GM12875 (cell line): ENCODE results near the gene GRK6.

ENCODE experiments used
- H3K4me3 ChIP-seq: one replicate; pipeline ENCODE4 v1.5.1; 2011; ENCODE audit warnings: low read depth, low read length, control low read depth
- CTCF ChIP-seq: IDR thresholded peaks from 2 replicates; pipeline ENCODE4 v1.5.1; 2011; ENCODE audit warnings: low read depth, mild to moderate bottlenecking, control low read depth, inconsistent platforms, low read length, moderate library complexity, borderline replicate concordance; ENCODE audit not compliant: insufficient read depth

GRK6 gene

DNA sequence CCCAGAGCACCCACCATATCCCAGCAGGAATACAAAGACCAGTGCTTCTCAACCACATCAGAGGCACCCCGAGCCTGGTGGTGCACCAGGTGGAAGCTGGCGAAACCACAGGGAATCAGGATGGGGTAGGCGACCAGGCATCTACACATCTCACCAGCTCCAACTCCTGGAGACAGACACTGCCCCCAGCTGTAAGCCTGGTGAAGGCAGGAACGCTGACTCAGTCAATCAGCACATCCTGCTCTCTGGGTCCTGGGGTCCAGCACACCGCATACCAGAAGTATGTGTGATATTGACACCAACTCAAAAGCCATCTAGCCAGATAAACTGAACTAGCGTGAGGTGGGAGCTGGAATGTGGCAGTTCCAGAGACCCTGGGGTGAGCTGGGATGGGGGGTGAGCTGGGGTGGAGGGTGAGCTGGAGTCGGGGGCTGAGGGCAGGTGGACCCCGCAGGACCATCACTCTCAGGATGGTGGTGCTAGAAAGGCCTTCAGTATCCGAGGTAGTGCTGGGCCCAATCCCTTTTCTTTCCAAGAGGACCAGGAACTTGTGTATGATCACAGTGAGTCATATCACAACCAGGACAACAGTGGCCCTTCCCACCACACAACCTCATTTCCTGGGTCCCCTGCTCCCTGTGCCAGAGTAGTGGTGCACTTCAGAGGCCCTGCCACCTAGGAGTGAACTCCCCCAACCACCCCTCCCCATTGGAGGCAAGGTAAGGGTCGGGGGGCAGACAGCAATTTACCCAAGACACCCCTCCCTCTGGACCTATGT is 44.5 kb downstream of the GRK6 start:
- no peak for TF ChIP-seq CTCF
- H3K4me3 ChIP-seq = no peak overlapping the region

- peak overlapping the region; percentile 69 for H3K4me3 ChIP-seq
- TF ChIP-seq CTCF = no peak
These were observed 45.3 kb downstream of the GRK6 start for GRCh38 chr5:177471610-177472356.

DNA sequence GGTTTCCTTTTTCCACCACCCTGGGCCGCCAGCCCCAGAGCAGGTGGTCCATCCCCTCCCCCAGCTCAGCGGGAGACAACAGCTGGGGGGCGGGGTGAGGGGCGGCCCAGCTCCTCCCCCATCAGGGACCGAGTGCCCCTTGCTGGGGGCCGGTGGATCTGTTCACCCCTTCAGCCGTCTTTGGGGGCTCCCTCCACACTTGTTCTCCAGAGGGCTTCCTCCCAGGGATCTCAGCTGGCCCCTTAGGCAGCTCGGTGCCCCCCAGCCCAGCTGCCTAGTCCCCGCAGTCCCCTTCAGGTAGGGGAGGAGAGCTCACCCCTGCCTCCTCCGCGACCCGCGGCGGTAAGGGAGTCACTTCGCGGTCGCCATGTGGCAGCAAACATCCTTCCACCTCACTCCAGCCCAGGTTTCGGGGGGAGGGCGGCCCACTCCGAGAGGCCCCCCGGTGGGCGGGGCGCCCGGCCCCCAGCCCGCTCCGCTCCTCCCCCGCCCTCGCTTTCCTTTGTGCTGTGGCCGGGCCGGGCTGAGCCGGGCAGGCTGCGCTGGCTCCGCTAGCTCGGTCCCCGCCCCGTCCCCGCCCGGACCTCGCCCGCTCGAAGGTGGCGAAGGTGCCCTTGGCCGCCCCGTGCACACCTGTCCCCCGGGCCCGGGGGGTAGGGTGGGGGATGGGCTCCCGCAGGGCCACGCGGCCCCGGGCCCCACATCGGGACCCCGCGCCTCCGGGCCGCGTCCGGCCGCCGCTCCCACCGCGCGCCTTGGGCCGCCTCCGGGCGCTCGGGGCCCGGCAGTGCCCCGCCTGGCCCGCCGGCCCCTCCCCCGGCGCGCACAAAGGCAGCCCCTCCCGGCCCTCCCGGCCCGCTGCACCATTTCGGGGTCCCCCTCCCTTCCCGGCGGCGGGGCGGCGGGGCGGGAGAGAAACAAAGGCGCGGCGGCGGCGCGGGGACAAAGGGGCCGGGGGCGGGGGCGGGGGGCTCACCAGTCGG is 46.3 kb downstream of the GRK6 start:
- peak overlapping the region; percentile 69 for H3K4me3 ChIP-seq
- no peak for TF ChIP-seq CTCF

DNA sequence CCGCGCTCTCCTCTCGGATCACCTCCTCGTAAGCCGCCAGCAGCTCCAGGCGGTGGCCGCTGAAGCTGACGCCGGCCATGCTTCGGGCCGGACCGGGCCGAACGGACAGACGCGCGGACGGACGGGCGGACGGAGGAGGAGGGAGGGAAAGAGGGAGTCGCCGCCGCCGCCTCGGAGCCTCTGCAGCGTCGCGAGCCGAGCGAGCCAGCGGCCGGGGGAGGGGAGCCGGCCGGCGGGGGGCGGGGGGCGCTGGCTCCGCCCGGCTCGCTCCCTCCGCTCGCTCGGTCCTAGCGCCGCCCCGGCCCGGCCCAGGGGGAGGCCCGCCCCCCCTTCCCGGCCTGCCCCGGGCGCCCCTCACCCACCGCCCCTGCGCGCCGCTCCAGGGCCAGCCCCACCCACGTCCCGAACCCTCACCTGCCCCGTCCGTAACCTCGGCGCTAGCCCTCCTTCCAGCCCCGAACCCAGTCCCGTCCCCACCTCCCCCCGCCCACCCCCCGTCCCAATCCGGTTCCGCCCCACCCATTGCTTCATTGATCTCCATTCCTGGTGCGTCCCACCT is 47.0 kb downstream of the GRK6 start, which contains the start of gene DBN1:
TSS of gene DBN1 (minus strand) at position 192 of the 559 bp plus-strand sequence. CDS start at position 79, 113 bp downstream.
- H3K4me3 ChIP-seq = peak within 1 kb of the TSS; percentile 69
- no peak for TF ChIP-seq CTCF

DNA sequence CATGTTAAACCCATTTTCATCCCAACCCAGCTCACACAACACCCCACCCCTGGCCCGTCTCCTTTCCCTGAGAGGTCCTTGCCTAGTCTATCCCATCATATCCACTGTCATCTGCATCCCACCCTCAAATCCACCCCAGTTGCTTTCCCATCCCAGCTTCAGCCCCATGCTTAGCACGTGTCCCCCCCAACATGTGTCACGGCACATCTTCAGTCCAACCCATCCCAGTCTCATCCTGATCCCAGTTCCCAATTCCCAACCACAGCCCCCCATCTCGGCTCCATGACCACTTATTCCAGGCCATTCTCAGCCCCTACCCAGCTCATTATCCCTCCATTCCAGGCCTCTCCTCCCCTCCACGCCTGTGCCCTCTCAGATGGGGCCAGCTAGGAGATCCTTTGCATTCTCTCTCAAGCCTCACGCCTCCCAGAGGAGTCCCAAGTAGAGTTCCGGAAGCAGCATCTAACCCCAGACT is 47.6 kb downstream of the GRK6 start:
- no peak for TF ChIP-seq CTCF
- H3K4me3 ChIP-seq = no peak overlapping the region

DNA sequence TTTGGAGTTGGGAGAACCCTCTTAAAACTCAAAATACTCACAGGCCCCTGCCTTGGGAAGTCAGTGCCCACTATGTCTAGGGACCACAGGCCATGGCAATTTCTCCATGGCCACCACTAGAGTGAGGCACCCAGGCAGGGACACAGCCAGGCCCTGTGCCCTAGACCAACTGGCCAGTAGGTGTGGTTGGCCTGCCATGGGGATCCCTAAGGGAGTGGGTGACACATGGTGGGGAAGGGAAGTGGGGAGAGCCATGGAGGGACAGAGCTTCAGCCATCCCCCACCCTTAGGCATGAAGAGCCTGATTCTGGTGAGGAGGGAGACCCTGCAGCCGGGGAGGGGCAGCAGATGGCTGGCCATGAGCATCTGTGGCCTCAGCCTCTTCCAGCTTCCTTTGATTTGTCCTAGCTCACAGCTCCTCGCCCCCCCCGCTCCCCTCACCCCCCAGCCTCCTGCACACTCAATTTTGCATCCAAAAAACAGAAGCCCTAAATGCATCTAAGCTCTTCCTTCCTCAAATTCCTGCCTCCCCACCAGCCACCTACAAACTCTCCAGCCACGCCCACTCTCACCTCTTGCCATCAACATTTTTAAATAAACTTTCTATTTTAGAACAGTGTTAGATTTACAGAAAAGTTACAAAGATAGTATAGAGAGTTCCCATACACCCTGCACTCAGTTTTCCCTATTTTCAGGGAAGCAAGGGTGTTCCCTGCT is 48.5 kb downstream of the GRK6 start:
- no peak for TF ChIP-seq CTCF
- no peak overlapping the region for H3K4me3 ChIP-seq
